GM12891 (cell line): ENCODE data around the gene NABP1.

Experiments
- POLR2A ChIP-seq: IDR thresholded peaks from 2 replicates; pipeline ENCODE4 v1.6.1; 2011; ENCODE audit warnings: low read depth, low read length, control low read depth
- POLR2AphosphoS5 ChIP-seq: IDR thresholded peaks from 2 replicates; pipeline ENCODE4 v1.6.1; 2011; ENCODE audit warnings: low read depth, low read length, control low read depth

DNA sequence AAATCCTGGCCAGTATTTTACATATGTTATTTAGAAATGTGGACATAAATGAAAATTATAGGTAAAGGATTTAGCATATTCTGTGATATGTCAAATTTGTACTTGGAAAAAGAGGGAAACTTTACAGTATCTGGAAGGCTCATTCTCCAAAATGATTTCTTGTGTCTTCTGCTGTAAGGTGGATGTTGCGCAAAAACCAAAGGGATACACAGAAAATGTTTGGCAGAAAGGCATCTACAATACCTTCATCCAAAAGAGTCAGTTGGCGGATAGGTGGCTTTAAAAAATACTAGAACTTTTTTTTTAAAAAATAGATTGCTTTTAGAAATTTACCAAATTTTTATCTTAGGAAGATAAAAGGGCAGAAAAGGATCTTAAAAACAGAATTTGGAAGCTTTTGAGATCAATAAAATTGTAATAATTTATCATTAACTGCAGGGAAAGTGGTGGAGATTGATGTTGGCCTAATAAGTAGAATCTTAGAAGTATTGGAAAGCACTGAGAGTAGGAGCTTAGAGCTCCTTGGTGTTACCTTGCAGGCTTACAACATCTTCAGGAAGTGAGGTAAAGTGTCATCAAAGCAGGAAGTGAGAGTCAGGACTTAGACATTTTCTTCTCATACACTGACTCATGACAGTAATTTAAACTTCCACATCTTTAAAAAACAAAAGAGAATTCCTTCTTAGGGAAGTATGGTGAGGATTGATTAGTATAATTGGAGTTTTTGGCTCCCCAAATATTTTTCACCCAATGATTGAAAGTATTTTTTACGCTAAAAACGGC, 2.1 kb downstream of the NABP1 start:
- TF ChIP-seq POLR2A (peak; percentile 60; the same call in 1 of the 2 replicates), POLR2AphosphoS5 (peak; percentile 49; the same call in 1 of the 2 replicates)
